Lung (tissue), 16 donors: ENCODE data around the gene LPXN. TPM values are rescaled to one million over a fixed set of nuclear protein-coding genes. Genes with fewer than 3 reads are reported as not detected.

ENCODE experiments used
- ATAC-seq: fragments of 200-7000 bp; cut with Tn5 transposase; one replicate; pipeline ENCODE4 v1.9.1; 2020; ENCODE audit warnings: moderate number of reproducible peaks; ENCODE audit not compliant: insufficient read depth, low FRiP score
- DNase-seq, 3 donors: peaks; one replicate each; pipeline ENCODE4 v3.0.0-alpha.2; 2013 to 2017
- H3K27ac ChIP-seq, 2 donors: one replicate each; pipeline ENCODE4 v1.5.1; 2013; ENCODE audit warnings: mild to moderate bottlenecking in 2 of 2, moderate library complexity in 2 of 2, control low read depth in 1 of 2, inconsistent platforms in 1 of 2, low read depth in 1 of 2, low read length in 1 of 2
- H3K27me3 ChIP-seq, 3 donors: one replicate each; pipeline ENCODE4 v1.5.1; 2013; ENCODE audit warnings: low read length in 2 of 3; ENCODE audit not compliant: control insufficient read depth in 3 of 3, insufficient read depth in 3 of 3
- H3K36me3 ChIP-seq, 4 donors: one replicate each; pipeline ENCODE4 v1.5.1; 2013; ENCODE audit warnings: low read length in 4 of 4, mild to moderate bottlenecking in 1 of 4, moderate library complexity in 1 of 4; ENCODE audit not compliant: control insufficient read depth in 4 of 4, insufficient read depth in 4 of 4
- H3K4me1 ChIP-seq, 5 donors: one replicate each; pipeline ENCODE4 v1.5.1; 2013; ENCODE audit warnings: low read length in 5 of 5, mild to moderate bottlenecking in 2 of 5, moderate library complexity in 1 of 5; ENCODE audit not compliant: control insufficient read depth in 5 of 5, insufficient read depth in 5 of 5
- H3K4me3 ChIP-seq: one replicate; pipeline ENCODE4 v1.5.1; 2013; ENCODE audit warnings: mild to moderate bottlenecking, control low read depth, moderate library complexity
- H3K9ac ChIP-seq, 2 donors: one replicate each; pipeline ENCODE4 v1.5.1; 2013; ENCODE audit warnings: low read length in 2 of 2, control low read depth in 1 of 2; ENCODE audit not compliant: insufficient read depth in 1 of 2
- H3K9me3 ChIP-seq, 4 donors: one replicate each; pipeline ENCODE4 v1.5.1; 2013; ENCODE audit warnings: low read length in 3 of 4, mild to moderate bottlenecking in 1 of 4, moderate library complexity in 1 of 4; ENCODE audit not compliant: control insufficient read depth in 4 of 4, insufficient read depth in 3 of 4
- WGBS, 2 donors: extraction: QIAGEN DNeasy Blood & Tissue Kit; methylation state at CpG; one replicate each; pipeline ENCODE4 v1.1.7; 2013; 5-methylcytosine and 5-hydroxymethylcytosine counted together
- long read RNA-seq, 5 donors: transcript quantifications; one replicate each; lab custom pipeline, GENCODE V29; 2026
- polyA plus RNA-seq, 2 donors: library from polyadenylated mRNA; stranded (reverse); fragments of 200-250 nt; gene quantifications; one replicate each; pipeline ENCODE4 v1.2.1, GENCODE V29; 2013
- total RNA-seq, 2 donors: library from RNA; depleted of rRNA in 1 of 2; stranded (reverse); fragments of >200 nt in 1 of 2; gene quantifications; one replicate each; pipeline ENCODE4 v1.2.1, GENCODE V29; 2014 to 2021
- TF ChIP-seq, protein P1 (sequence below): IDR thresholded peaks from 2 replicates; pipeline ENCODE4 v1.5.1; 2012; ENCODE audit warnings: mild to moderate bottlenecking; ENCODE audit errors: control extremely low read depth, extremely low read depth
- donor health status: control.
- donor health status: control.
- donor health status: Bipolar disorder and iron deficiency.
- donor health status: healthy.
- donor health status: DM: yes; HTN: yes; CAD: no.

LPXN gene
- total RNA-seq: 10 to 100 TPM in 1 of 2 donors, 1 to 10 TPM in 1; 9.3 to 31.3 TPM
- 10 to 100 TPM; 20.4 to 35.0 TPM for polyA plus RNA-seq
- long read RNA-seq, donor 1: 0 reads
- long read RNA-seq, donor 2: 0 reads
- long read RNA-seq, donor 3: 0 reads
- long read RNA-seq, donor 4: 0 reads
- long read RNA-seq, donor 5, partial matches to known transcripts: 0 of 1 reads
- long read RNA-seq, donor 5, other reads (novel, unspliced or antisense): 0 of 1 reads

GRCh38 chr11:58575377-58576020 is at the start of gene LPXN:
TSS of gene LPXN (minus strand) at chr11:58575856. CDS start at chr11:58575772, 84 bp downstream.
- TF ChIP-seq, protein P1, sequence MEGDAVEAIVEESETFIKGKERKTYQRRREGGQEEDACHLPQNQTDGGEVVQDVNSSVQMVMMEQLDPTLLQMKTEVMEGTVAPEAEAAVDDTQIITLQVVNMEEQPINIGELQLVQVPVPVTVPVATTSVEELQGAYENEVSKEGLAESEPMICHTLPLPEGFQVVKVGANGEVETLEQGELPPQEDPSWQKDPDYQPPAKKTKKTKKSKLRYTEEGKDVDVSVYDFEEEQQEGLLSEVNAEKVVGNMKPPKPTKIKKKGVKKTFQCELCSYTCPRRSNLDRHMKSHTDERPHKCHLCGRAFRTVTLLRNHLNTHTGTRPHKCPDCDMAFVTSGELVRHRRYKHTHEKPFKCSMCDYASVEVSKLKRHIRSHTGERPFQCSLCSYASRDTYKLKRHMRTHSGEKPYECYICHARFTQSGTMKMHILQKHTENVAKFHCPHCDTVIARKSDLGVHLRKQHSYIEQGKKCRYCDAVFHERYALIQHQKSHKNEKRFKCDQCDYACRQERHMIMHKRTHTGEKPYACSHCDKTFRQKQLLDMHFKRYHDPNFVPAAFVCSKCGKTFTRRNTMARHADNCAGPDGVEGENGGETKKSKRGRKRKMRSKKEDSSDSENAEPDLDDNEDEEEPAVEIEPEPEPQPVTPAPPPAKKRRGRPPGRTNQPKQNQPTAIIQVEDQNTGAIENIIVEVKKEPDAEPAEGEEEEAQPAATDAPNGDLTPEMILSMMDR: no peak
- Histone ChIP-seq H3K27me3 (no peaks in the 10 kb centered on the region), H3K36me3 (no peaks in the 10 kb centered on the region), H3K4me3 (no peak within 1 kb of the TSS), H3K9ac (peak within 1 kb of the TSS in 1 of 2 donors; percentile 97), H3K4me1 (peaks cover 5 to 15% (median 7%) of the 10 kb centered on the region in 5 donors), H3K27ac (peak within 1 kb of the TSS; percentile 83 to 97), H3K9me3 (no peaks in the 10 kb centered on the region)
- WGBS, 2 donors: 27 to 54% methylated on average over 6 of the region's 6 CpGs
- no peak for DNase-seq
- ATAC-seq: no peak

GRCh38 chr11:58625086-58625485 is 49.4 kb upstream of the LPXN start:
- no peak for ATAC-seq
- peaks cover 0 to 17% (median 0%) of the 10 kb centered on the region in 5 donors for H3K4me1 ChIP-seq
- 97 to 99% methylated on average over 4 of the region's 4 CpGs for WGBS, 2 donors

GRCh38 chr11:58622344-58622743 is 46.7 kb upstream of the LPXN start, which contains the start of gene CNTF:
TSS of gene CNTF (plus strand) at chr11:58622665. CDS start at chr11:58622753, 88 bp downstream.
- Histone ChIP-seq H3K9me3 (no peaks in the 10 kb centered on the region), H3K4me3 (no peak within 1 kb of the TSS), H3K9ac (no peak within 1 kb of the TSS), H3K36me3 (peaks cover 17 to 40% (median 36%) of the 10 kb centered on the region in 4 donors), H3K4me1 (peaks cover 0 to 24% (median 0%) of the 10 kb centered on the region in 5 donors), H3K27ac (no peak within 1 kb of the TSS), H3K27me3 (no peaks in the 10 kb centered on the region)
- DNase-seq: no peak
- no peak for ATAC-seq
- TF ChIP-seq, protein P1: no peak
- 81 to 89% methylated on average over 2 of the region's 2 CpGs for WGBS, 2 donors

More at GRCh38 chr11:58625086-58625485, 49.4 kb upstream of the LPXN start:
- TF ChIP-seq, protein P1: no peak
- no peak overlapping the region for H3K27ac ChIP-seq
- peaks cover 12 to 28% (median 18%) of the 10 kb centered on the region in 4 donors for H3K36me3 ChIP-seq
- H3K4me3 ChIP-seq: no peak overlapping the region
- no peak for DNase-seq
- H3K27me3 ChIP-seq: no peaks in the 10 kb centered on the region
- H3K9ac ChIP-seq: no peak overlapping the region
- H3K9me3 ChIP-seq: no peaks in the 10 kb centered on the region
